WTC11 (cell line): ENCODE results near the gene ZNF394. TPM values are rescaled to one million over a fixed set of nuclear protein-coding genes. Genes with fewer than 3 reads are reported as not detected.

Experiments used
- ATAC-seq: fragments of 200-7000 bp; cut with Tn5 transposase; 2 replicates; pipeline ENCODE4 v1.10.0; 2021; ENCODE audit warnings: mild to moderate bottlenecking, moderate library complexity
- CTCF ChIA-PET: fragments of 300-600 bp; sonication (Branson Sonifier 250); formaldehyde crosslinking; loops from one replicate; lab custom pipeline; 2021; ENCODE audit warnings: antibody characterized with exemption; lab: Charles Lee
- POLR2A ChIA-PET: fragments of 350-600 bp; sonication (Branson Sonifier 250); formaldehyde crosslinking; loops from one replicate; lab custom pipeline; 2021; ENCODE audit warnings: antibody characterized with exemption; lab: Charles Lee
- DNase-seq: peaks from one replicate; pipeline ENCODE4 v3.0.0; 2021; ENCODE audit warnings: low spot score
- H3K27ac Mint-ChIP-seq: 2 replicates; pipeline ENCODE4 v1.8.0; 2021; ENCODE audit warnings: mixed read lengths
- H3K27me3 Mint-ChIP-seq: 2 replicates; pipeline ENCODE4 v1.8.0; 2021; ENCODE audit warnings: low read depth, mild to moderate bottlenecking, moderate library complexity, mixed read lengths
- H3K36me3 Mint-ChIP-seq: 2 replicates; pipeline ENCODE4 v1.8.0; 2021; ENCODE audit warnings: mixed read lengths
- H3K4me1 Mint-ChIP-seq: 2 replicates; pipeline ENCODE4 v1.8.0; 2022; ENCODE audit warnings: mixed read lengths
- H3K4me3 Mint-ChIP-seq: 2 replicates; pipeline ENCODE4 v1.8.0; 2021; ENCODE audit warnings: mild to moderate bottlenecking, moderate library complexity, mixed read lengths
- H3K9me3 Mint-ChIP-seq: 2 replicates; pipeline ENCODE4 v1.8.0; 2021; ENCODE audit warnings: mixed read lengths
- AFF4 ChIP-seq: sonication (generic); formaldehyde crosslinking; IDR thresholded peaks from 2 replicates; pipeline ENCODE4 v1.8.1; 2023; ENCODE audit warnings: mild to moderate bottlenecking, missing genetic modification reagents, borderline replicate concordance
- AR ChIP-seq: fragments of 250-450 bp; sonication (Bioruptor Pico); IDR thresholded peaks from 2 replicates; pipeline ENCODE4 v1.9.0; 2021; ENCODE audit warnings: mild to moderate bottlenecking
- ATF1 ChIP-seq: sonication (generic); formaldehyde crosslinking; IDR thresholded peaks from 2 replicates; pipeline ENCODE4 v1.8.1; 2023; ENCODE audit warnings: mild to moderate bottlenecking, moderate library complexity, missing genetic modification reagents
- ATF2 ChIP-seq: sonication (generic); formaldehyde crosslinking; IDR thresholded peaks from 2 replicates; pipeline ENCODE4 v1.8.1; 2022; ENCODE audit warnings: low read depth, missing genetic modification reagents, borderline replicate concordance
- ATF3 ChIP-seq: sonication (generic); formaldehyde crosslinking; conservative IDR thresholded peaks from 2 replicates; pipeline ENCODE4 v1.8.1; 2022; ENCODE audit warnings: mild to moderate bottlenecking, missing genetic modification reagents
- CBFB ChIP-seq: sonication (generic); formaldehyde crosslinking; IDR thresholded peaks from 2 replicates; pipeline ENCODE4 v1.8.1; 2022; ENCODE audit warnings: mild to moderate bottlenecking, low read depth, missing genetic modification reagents
- EMX1 ChIP-seq: fragments of 250-450 bp; sonication (Bioruptor Pico); IDR thresholded peaks from 2 replicates; pipeline ENCODE4 v1.8.0; 2021; ENCODE audit warnings: mild to moderate bottlenecking
- HMGXB4 ChIP-seq: sonication (generic); formaldehyde crosslinking; IDR thresholded peaks from 2 replicates; pipeline ENCODE4 v1.8.1; 2023; ENCODE audit warnings: mild to moderate bottlenecking, moderate library complexity, missing genetic modification reagents
- JUN ChIP-seq: sonication (generic); formaldehyde crosslinking; IDR thresholded peaks from 2 replicates; pipeline ENCODE4 v1.8.0; 2023; ENCODE audit warnings: mild to moderate bottlenecking, missing genetic modification reagents
- MYBL2 ChIP-seq: sonication (generic); formaldehyde crosslinking; IDR thresholded peaks from 2 replicates; pipeline ENCODE4 v1.8.1; 2023; ENCODE audit warnings: mild to moderate bottlenecking, moderate library complexity, missing genetic modification reagents
- NFYB ChIP-seq: sonication (generic); formaldehyde crosslinking; conservative IDR thresholded peaks from 2 replicates; pipeline ENCODE4 v1.8.0; 2022; ENCODE audit warnings: low read depth, missing genetic modification reagents
- NR2C2 ChIP-seq: sonication (generic); formaldehyde crosslinking; IDR thresholded peaks from 2 replicates; pipeline ENCODE4 v1.8.0; 2022; ENCODE audit warnings: mild to moderate bottlenecking, missing genetic modification reagents
- NR3C1 ChIP-seq: sonication (generic); formaldehyde crosslinking; conservative IDR thresholded peaks from 2 replicates; pipeline ENCODE4 v1.8.1; 2023; ENCODE audit warnings: low read depth, mild to moderate bottlenecking, missing genetic modification reagents
- OVOL2 ChIP-seq: fragments of 250-450 bp; sonication (Bioruptor Pico); IDR thresholded peaks from 2 replicates; pipeline ENCODE4 v1.9.0; 2021; ENCODE audit warnings: mild to moderate bottlenecking, borderline replicate concordance
- PREB ChIP-seq: sonication (generic); formaldehyde crosslinking; IDR thresholded peaks from 2 replicates; pipeline ENCODE4 v1.8.1; 2022; ENCODE audit warnings: mild to moderate bottlenecking, missing genetic modification reagents, moderate library complexity, borderline replicate concordance
- SMAD3 ChIP-seq: sonication (generic); formaldehyde crosslinking; IDR thresholded peaks from 2 replicates; pipeline ENCODE4 v1.8.0; 2022; ENCODE audit warnings: missing genetic modification reagents, mild to moderate bottlenecking, borderline replicate concordance
- SMAD4 ChIP-seq: sonication (generic); formaldehyde crosslinking; IDR thresholded peaks from 2 replicates; pipeline ENCODE4 v1.8.0; 2022; ENCODE audit warnings: mild to moderate bottlenecking, missing genetic modification reagents
- TCF7 ChIP-seq: sonication (generic); formaldehyde crosslinking; IDR thresholded peaks from 2 replicates; pipeline ENCODE4 v1.8.0; 2022; ENCODE audit warnings: mild to moderate bottlenecking, low read depth, missing genetic modification reagents, moderate library complexity
- ZBTB21 ChIP-seq: sonication (generic); formaldehyde crosslinking; IDR thresholded peaks from 2 replicates; pipeline ENCODE4 v1.8.1; 2023; ENCODE audit warnings: mild to moderate bottlenecking, missing genetic modification reagents, borderline replicate concordance
- ZMAT4 ChIP-seq: fragments of 250-450 bp; sonication (Bioruptor Pico); IDR thresholded peaks from 2 replicates; pipeline ENCODE4 v1.9.0; 2021; ENCODE audit warnings: mild to moderate bottlenecking
- ZNF219 ChIP-seq: sonication (generic); formaldehyde crosslinking; IDR thresholded peaks from 2 replicates; pipeline ENCODE4 v1.8.0; 2023; ENCODE audit warnings: missing genetic modification reagents, mild to moderate bottlenecking, borderline replicate concordance
- ZNF425 ChIP-seq: fragments of 250-450 bp; sonication (Bioruptor Pico); conservative IDR thresholded peaks from 2 replicates; pipeline ENCODE4 v1.9.0; 2021; ENCODE audit warnings: mild to moderate bottlenecking
- total RNA-seq: library from RNA; stranded (reverse); gene quantifications from 3 replicates; pipeline ENCODE4 v1.2.3, GENCODE V29; 2021

ZNF394 gene
- total RNA-seq, 1 experiment from 2014 or later, result 24.0 TPM

- no peak for TF ChIP-seq JUN (CRISPR knock-in tag)
- TF ChIP-seq CBFB (CRISPR knock-in tag), result no peak
- TF ChIP-seq ATF1 (CRISPR knock-in tag), result no peak
- TF ChIP-seq HMGXB4 (CRISPR knock-in tag), result no peak
- TF ChIP-seq, all 79 proteins: peak for 0
Measured at GRCh38 chr7:99468336-99468918, 31.7 kb downstream of the ZNF394 start (continued).

- CTCF ChIA-PET, result interaction anchor here (1.5 kb wide), 1 partner anchor 18 kb away, joined by 3 read pairs; no protein-coding TSS in a partner anchor
- TF ChIP-seq ATF2 (no peak), EMX1 (CRISPR knock-in tag) (no peak), AR (no peak), ZBTB21 (CRISPR knock-in tag) (no peak), ZMAT4 (CRISPR knock-in tag) (no peak), ZNF425 (CRISPR knock-in tag) (no peak), JUN (CRISPR knock-in tag) (no peak), ATF3 (CRISPR knock-in tag) (no peak), AFF4 (no peak), OVOL2 (CRISPR knock-in tag) (no peak), NR2C2 (CRISPR knock-in tag) (no peak), NR3C1 (CRISPR knock-in tag) (no peak), PREB (no peak), SMAD4 (CRISPR knock-in tag) (no peak), ZNF219 (CRISPR knock-in tag) (no peak), TCF7 (CRISPR knock-in tag) (no peak), MYBL2 (CRISPR knock-in tag) (no peak), NFYB (CRISPR knock-in tag) (no peak), SMAD3 (no peak)
Measured at GRCh38 chr7:99465421-99465768, 34.7 kb downstream of the ZNF394 start.

More at GRCh38 chr7:99465421-99465768, 34.7 kb downstream of the ZNF394 start:
- Mint-ChIP-seq H3K9me3 (peaks cover 7% of the 10 kb centered on the region; the same call in 1 of the 2 replicates), H3K4me3 (peak overlapping the region; percentile 94), H3K27ac (peak overlapping the region; percentile 94), H3K36me3 (peaks cover 25% of the 10 kb centered on the region), H3K4me1 (peaks cover 18% of the 10 kb centered on the region), H3K27me3 (peaks cover 5% of the 10 kb centered on the region; the same call in 1 of the 2 replicates)
- DNase-seq (no peak), ATAC-seq (no peak)
- POLR2A ChIA-PET, result no interaction called here
